ENCODE results near the gene NANOS3. TPM values are rescaled to one million over a fixed set of nuclear protein-coding genes. Genes with fewer than 3 reads are reported as not detected.

Gene NANOS3
- total and polyA plus RNA-seq, 2 experiments from 2014 or later: not detected

MicroRNAs within 50 kb of the gene (microRNA counts, 767-probe panel; counts per million panel counts)
- microRNA hsa-miR-181c-5p (not detected), microRNA hsa-miR-23a-3p (5,939 counts per million, percentile 27 among the panel's probes with 10 or more counts), microRNA hsa-miR-24-3p (not detected), microRNA hsa-miR-27a-3p (not detected)

Small RNA genes within 50 kb of the gene (microRNA-seq; reads per million reads assigned to microRNA genes)
- 30.1 reads per million, percentile 48 among the genes with 10 or more reads in this experiment for gene MIR181C
- 39.9 reads per million, percentile 52 among the genes with 10 or more reads in this experiment for gene MIR181D

Small RNA genes within 50 kb of the gene (small RNA-seq; reads per million reads assigned to genes)
- gene MIR181C (ENCODE audit: low replicate concordance) (3.2 reads per million, percentile 89 among the genes with 10 or more reads in this experiment), gene MIR181D (ENCODE audit: low replicate concordance) (2.4 reads per million, percentile 84 among the genes with 10 or more reads in this experiment)

Other genes with a start within 250 kb of the NANOS3 start
- 44.5 and 46.5 TPM in 2 replicates for gene MRI1, start 112.6 kb upstream of the NANOS3 start, total RNA-seq (2014; rRNA removed; shearing (Covaris generic))
- gene MRI1, start 112.6 kb upstream of the NANOS3 start, polyA plus RNA-seq (2016; fragmentation: Nextera tagmentation; extraction: Ambion mirVana): 12.3 and 13.5 TPM in 2 replicates
- gene C19orf53, start 102.7 kb upstream of the NANOS3 start, total RNA-seq (2014; rRNA removed; shearing (Covaris generic)): 104 and 118 TPM in 2 replicates
- 401 and 463 TPM in 2 replicates for gene C19orf53, start 102.7 kb upstream of the NANOS3 start, polyA plus RNA-seq (2016; fragmentation: Nextera tagmentation; extraction: Ambion mirVana)
- gene ZSWIM4, start 81.7 kb upstream of the NANOS3 start, total RNA-seq (2014; rRNA removed; shearing (Covaris generic)): 37.9 and 42.3 TPM in 2 replicates
- gene ZSWIM4, start 81.7 kb upstream of the NANOS3 start, polyA plus RNA-seq (2016; fragmentation: Nextera tagmentation; extraction: Ambion mirVana): 5.4 and 6.1 TPM in 2 replicates
- gene BRME1, start 29.0 kb downstream of the NANOS3 start, total RNA-seq (2014; rRNA removed; shearing (Covaris generic)): 3.7 and 4.0 TPM in 2 replicates
- 3.9 and 4.7 TPM in 2 replicates for gene BRME1, start 29.0 kb downstream of the NANOS3 start, polyA plus RNA-seq (2016; fragmentation: Nextera tagmentation; extraction: Ambion mirVana)
- gene CC2D1A, start 29.1 kb downstream of the NANOS3 start, total RNA-seq (2014; rRNA removed; shearing (Covaris generic)): 27.3 and 39.7 TPM in 2 replicates
- gene CC2D1A, start 29.1 kb downstream of the NANOS3 start, polyA plus RNA-seq (2016; fragmentation: Nextera tagmentation; extraction: Ambion mirVana): 21.7 and 23.1 TPM in 2 replicates
- gene PODNL1, start 61.3 kb downstream of the NANOS3 start, total RNA-seq (2014; rRNA removed; shearing (Covaris generic)): 0.24 TPM in 1 of 2 replicates, not detected in the other
- 1.3 TPM in 1 of 2 replicates, not detected in the other for gene PODNL1, start 61.3 kb downstream of the NANOS3 start, polyA plus RNA-seq (2016; fragmentation: Nextera tagmentation; extraction: Ambion mirVana)
- 74.8 and 81.3 TPM in 2 replicates for gene DCAF15, start 75.4 kb downstream of the NANOS3 start, total RNA-seq (2014; rRNA removed; shearing (Covaris generic))
- gene DCAF15, start 75.4 kb downstream of the NANOS3 start, polyA plus RNA-seq (2016; fragmentation: Nextera tagmentation; extraction: Ambion mirVana): 39.5 and 41.6 TPM in 2 replicates
- gene RFX1, start 129.2 kb downstream of the NANOS3 start, total RNA-seq (2014; rRNA removed; shearing (Covaris generic)): 10.1 and 11.8 TPM in 2 replicates
- 8.9 and 9.4 TPM in 2 replicates for gene RFX1, start 129.2 kb downstream of the NANOS3 start, polyA plus RNA-seq (2016; fragmentation: Nextera tagmentation; extraction: Ambion mirVana)
- not detected in 2 replicates for gene RLN3, start 151.0 kb downstream of the NANOS3 start, total RNA-seq (2014; rRNA removed; shearing (Covaris generic))
- gene RLN3, start 151.0 kb downstream of the NANOS3 start, polyA plus RNA-seq (2016; fragmentation: Nextera tagmentation; extraction: Ambion mirVana): not detected in 2 replicates
- gene IL27RA, start 154.6 kb downstream of the NANOS3 start, total RNA-seq (2014; rRNA removed; shearing (Covaris generic)): 11.4 and 12.8 TPM in 2 replicates
- 7.7 and 8.3 TPM in 2 replicates for gene IL27RA, start 154.6 kb downstream of the NANOS3 start, polyA plus RNA-seq (2016; fragmentation: Nextera tagmentation; extraction: Ambion mirVana)
- 40.2 and 45.8 TPM in 2 replicates for gene PALM3, start 184.9 kb downstream of the NANOS3 start, total RNA-seq (2014; rRNA removed; shearing (Covaris generic))
- 16.6 and 19.6 TPM in 2 replicates for gene PALM3, start 184.9 kb downstream of the NANOS3 start, polyA plus RNA-seq (2016; fragmentation: Nextera tagmentation; extraction: Ambion mirVana)
- 1.9 and 7.8 TPM in 2 replicates for gene MISP3, start 195.7 kb downstream of the NANOS3 start, total RNA-seq (2014; rRNA removed; shearing (Covaris generic))
- 2.4 and 2.7 TPM in 2 replicates for gene MISP3, start 195.7 kb downstream of the NANOS3 start, polyA plus RNA-seq (2016; fragmentation: Nextera tagmentation; extraction: Ambion mirVana)
- not detected in 2 replicates for gene C19orf67, start 208.6 kb downstream of the NANOS3 start, total RNA-seq (2014; rRNA removed; shearing (Covaris generic))
- 0.40 TPM in 1 of 2 replicates, not detected in the other for gene C19orf67, start 208.6 kb downstream of the NANOS3 start, polyA plus RNA-seq (2016; fragmentation: Nextera tagmentation; extraction: Ambion mirVana)
- 67.1 and 69.0 TPM in 2 replicates for gene SAMD1, start 213.6 kb downstream of the NANOS3 start, total RNA-seq (2014; rRNA removed; shearing (Covaris generic))
- 32.2 and 38.1 TPM in 2 replicates for gene SAMD1, start 213.6 kb downstream of the NANOS3 start, polyA plus RNA-seq (2016; fragmentation: Nextera tagmentation; extraction: Ambion mirVana)
- 25.7 and 31.3 TPM in 2 replicates for gene PRKACA, start 240.6 kb downstream of the NANOS3 start, total RNA-seq (2014; rRNA removed; shearing (Covaris generic))
- 12.3 and 13.0 TPM in 2 replicates for gene PRKACA, start 240.6 kb downstream of the NANOS3 start, polyA plus RNA-seq (2016; fragmentation: Nextera tagmentation; extraction: Ambion mirVana)

All from GM23338 (cell line).